GM10266 (cell line): Measurements from ENCODE around the gene KASH5.
"Not testable (repeated sequence)": the region's sequence is repeated elsewhere in the genome, so short reads cannot be mapped to it uniquely, and the experiment has no call there.

Experiments used
- DNase-seq: peaks from one replicate; pipeline ENCODE4 v3.0.0; 2012; ENCODE audit errors: extremely low spot score
- TF ChIP-seq, protein P1 (sequence below): IDR thresholded peaks from 2 replicates; pipeline ENCODE4 v1.5.1; 2012; ENCODE audit warnings: mild to moderate bottlenecking, low read depth; ENCODE audit not compliant: control insufficient read depth, insufficient read depth; ENCODE audit errors: missing control alignments

Gene KASH5

GRCh38 chr19:49453757-49454240, 65.8 kb downstream of the KASH5 start:
- no peak for DNase-seq

DNA sequence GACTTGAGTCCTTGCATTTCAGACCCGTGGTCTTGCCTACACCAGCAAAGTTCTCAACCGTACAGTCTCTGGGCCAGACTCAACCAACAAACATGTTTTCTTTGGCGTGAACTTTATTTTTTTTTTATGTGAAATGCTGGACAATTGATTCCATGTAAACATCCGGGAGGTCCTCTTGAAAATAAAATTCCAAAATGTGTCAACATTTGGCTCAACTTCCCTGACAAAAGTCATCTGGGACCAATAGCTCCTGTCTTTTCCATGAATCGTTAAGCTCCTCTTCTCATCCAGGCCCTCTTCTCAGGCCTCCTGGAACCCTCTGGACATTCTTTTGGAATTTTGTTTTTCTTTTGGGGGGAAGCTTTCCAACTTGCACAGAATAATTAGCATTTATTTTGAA, 67.7 kb downstream of the KASH5 start:
- TF ChIP-seq, protein P1, sequence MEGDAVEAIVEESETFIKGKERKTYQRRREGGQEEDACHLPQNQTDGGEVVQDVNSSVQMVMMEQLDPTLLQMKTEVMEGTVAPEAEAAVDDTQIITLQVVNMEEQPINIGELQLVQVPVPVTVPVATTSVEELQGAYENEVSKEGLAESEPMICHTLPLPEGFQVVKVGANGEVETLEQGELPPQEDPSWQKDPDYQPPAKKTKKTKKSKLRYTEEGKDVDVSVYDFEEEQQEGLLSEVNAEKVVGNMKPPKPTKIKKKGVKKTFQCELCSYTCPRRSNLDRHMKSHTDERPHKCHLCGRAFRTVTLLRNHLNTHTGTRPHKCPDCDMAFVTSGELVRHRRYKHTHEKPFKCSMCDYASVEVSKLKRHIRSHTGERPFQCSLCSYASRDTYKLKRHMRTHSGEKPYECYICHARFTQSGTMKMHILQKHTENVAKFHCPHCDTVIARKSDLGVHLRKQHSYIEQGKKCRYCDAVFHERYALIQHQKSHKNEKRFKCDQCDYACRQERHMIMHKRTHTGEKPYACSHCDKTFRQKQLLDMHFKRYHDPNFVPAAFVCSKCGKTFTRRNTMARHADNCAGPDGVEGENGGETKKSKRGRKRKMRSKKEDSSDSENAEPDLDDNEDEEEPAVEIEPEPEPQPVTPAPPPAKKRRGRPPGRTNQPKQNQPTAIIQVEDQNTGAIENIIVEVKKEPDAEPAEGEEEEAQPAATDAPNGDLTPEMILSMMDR = no peak
- DNase-seq = no peak

More at GRCh38 chr19:49453757-49454240, 65.8 kb downstream of the KASH5 start:
- TF ChIP-seq, protein P1 = no peak

DNA sequence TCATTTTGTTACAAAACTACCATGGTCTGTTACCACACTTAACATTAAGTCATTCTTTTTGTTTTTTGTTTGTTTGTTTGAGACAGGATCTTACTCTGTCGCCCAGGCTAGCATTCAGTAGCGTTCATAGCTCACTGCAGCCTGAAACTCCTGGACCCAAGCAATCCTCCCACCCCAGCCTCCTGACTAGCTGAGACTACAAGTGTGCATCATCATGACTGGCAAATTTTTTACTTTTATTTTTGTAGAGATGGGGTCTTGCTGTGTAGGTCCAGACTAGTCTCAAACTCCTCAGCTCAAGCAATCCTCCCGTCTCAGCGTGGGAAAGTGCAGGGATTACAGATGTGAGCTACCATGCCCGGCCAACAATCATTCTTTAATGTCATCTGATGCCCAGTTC, 68.3 kb downstream of the KASH5 start:
- TF ChIP-seq, protein P1 = no peak
- DNase-seq = no peak

DNA sequence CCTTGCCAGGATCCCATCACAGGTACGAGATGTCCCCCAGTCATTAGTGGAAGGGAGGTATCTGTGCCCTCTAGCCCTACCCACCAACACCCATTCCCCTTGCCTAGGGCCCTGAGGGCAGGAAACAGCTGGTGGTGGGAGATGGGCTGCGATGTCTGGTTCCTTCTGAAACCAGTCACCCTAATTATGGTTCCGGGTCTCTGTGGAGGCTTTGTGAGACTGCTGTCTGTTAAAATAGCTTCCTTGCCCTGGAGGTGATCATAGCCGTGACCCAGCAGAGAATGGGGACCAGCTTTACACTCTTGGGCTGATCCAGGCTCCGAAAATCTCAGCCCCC, 70.5 kb downstream of the KASH5 start:
- TF ChIP-seq, protein P1 = no peak
- no peak for DNase-seq

- TF ChIP-seq, protein P1 = no peak
- DNase-seq = no peak
Measured at GRCh38 chr19:49459388-49459787, 71.3 kb downstream of the KASH5 start.

DNA sequence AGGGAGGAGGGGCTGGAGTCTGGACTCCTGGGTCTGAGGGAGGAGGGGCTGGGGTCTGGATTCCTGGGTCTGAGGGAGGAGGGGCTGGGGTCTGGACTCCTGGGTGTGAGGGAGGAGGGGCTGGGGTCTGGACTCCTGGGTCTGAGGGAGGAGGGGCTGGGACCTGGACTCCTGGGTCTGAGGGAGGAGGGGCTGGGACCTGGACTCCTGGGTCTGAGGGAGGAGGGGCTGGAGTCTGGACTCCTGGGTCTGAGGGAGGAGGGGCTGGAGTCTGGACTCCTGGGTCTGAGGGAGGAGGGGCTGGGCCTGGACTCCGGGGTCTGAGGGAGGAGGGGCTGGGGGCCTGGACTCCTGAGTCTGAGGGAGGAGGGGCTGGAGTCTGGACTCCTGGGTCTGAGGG, 73.1 kb downstream of the KASH5 start:
- DNase-seq = not testable (repeated sequence)

- TF ChIP-seq, protein P1 = no peak
- DNase-seq = no peak
Measured at GRCh38 chr19:49461656-49462055, 73.6 kb downstream of the KASH5 start.

DNA sequence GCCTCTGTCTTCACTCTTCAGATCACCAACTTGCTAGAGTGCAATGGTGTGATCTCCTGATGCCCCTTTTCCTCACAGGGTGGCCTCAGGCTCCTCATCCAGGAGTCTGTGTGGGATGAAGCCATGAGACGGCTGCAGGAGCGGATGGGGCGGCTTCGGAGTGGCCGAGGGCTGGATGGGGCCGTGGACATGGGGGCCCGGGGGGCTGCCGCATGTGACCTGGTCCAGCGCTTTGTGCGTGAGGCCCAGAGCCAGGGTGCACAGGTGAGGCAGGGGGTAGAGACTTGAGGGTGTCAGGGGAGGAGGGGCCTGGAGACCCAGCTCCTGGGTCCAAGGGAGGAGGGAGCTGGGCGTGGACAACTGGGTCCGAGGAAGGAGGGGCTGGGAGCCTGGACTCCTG, 74.4 kb downstream of the KASH5 start:
- TF ChIP-seq, protein P1 = no peak
- DNase-seq = no peak
